LoVo (cell line): ENCODE data around the gene SLC16A7.
"Not testable (repeated sequence)": the region's sequence is repeated elsewhere in the genome, so short reads cannot be mapped to it uniquely, and the experiment has no call there.

Source experiments
- DNase-seq: peaks from one replicate; pipeline ENCODE4 v3.0.0-alpha.2; 2016; ENCODE audit warnings: low spot score

Gene SLC16A7

DNA sequence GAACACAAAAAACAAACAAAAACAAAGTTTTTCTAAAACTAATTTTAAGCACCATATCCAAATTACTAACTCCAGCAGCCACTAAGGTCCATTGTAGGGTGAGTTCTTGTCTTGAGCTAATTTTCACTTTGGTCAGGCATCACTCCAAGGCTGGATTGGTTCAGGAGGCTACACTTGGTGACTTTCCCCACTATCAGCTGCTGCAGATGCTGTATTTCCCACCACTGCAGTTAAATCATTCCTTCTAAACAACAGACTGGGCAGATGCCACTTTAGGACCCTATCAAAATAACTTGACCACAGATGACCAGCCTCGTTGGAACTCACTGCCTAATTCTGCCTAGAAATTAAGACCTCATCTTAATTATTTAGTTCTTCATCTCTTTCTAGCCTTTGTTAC, 140.5 kb downstream of the SLC16A7 start:
- no peak for DNase-seq

DNA sequence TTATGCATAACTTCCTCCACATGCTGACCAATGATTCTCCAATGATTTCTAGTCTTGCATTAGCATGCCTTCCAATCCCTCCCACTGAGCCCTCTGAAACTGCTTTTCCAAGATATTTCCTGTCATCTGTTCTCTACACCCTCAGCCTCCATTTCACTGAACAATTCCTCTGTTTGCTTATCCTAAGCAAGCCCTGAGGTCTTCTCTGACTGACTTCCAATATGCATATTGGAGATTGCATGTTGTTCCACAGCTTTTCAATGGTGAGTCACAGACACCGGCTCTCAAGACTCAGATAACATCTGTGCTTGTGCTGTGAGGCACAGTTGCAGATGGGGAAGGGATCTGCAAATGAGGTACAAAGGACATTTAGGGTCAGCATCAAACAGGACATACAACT, 141.0 kb downstream of the SLC16A7 start:
- DNase-seq: no peak

DNA sequence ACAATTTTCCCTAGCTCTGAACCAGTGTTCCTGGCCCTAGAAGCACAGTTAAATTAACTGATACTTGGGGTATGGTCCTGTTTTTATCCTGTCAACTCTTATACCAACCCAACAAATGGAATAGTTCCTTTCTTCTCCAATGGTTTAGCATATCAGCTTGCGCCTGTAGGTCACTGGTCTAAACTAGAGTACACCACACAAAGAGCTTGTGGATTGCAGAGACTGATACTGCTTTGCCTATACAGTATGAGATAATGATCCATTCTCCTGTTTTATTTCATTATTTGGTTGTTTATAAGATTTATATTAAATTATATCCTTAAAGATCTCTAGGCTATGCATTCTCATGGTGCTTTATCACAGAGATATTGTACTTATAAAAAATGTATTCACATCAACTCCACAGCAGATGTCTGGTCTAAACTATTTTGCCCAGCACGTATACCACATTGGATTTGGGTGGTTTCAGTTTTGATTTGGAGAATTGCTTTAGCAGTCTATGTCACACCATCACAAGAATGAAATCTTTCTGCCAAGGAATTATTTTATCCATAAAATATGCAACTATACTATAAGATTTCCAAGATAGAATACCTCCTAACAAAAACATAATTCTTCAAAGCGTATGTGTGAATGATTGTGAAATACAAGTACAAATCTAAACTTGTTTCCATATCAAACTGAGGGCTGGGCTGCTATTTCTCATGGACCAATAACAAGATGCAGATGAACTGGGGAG, 142.1 kb downstream of the SLC16A7 start:
- no peak for DNase-seq

DNA sequence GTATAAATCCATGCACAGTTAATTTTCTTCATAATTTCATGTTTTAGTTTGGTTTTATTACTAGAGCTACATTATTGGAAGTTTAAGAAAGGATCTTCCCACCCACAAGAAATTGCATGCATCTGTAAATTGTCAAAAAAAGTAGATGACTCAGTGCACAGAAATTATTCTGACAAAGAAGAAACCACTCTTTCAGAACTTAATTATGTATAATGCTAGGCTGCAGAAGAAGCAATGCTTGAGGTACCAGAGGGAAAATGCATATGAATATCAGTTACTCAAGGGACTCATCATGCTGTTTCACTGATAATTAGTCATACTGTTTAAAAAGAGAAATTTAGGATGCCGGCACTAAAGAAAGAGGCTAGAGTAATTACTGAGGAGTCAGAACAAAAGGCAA, 147.0 kb downstream of the SLC16A7 start:
- DNase-seq: no peak

DNA sequence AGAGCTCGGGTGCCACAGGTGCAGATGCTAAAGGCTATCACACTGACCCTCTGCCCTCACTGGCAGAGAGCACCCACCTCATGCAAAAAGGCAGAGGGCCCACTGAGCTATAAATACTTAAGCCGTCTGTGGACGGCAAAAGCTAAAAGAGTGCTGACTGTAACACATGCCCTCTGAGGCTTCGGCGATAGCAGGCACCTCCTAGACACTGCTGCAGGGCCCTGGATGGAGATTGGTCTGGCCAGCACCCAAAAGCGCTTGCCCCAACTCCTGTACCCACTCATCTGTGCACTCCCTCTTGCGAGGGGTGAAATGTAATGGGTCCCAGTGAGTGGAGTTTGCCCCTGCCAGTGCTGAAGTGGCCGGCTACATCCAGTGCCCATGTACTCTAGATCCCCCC, 148.7 kb downstream of the SLC16A7 start:
- DNase-seq: no peak

DNA sequence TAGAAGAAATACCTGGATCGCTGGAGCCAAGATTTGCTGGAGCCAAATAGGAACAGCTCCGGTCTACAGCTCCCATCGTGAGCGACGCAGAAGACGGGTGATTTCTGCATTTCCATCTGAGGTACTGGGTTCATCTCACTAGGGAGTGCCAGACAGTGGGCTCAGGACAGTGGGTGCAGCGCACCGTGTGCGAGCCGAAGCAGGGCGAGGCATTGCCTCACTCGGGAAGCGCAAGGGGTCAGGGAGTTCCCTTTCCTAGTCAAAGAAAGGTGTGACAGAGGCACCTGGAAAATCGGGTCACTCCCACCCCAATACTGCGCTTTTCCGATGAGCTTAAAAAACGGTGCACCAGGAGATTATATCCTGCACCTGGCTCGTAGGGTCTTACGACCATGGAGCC, 155.3 kb downstream of the SLC16A7 start:
- DNase-seq: not testable (repeated sequence)

DNA sequence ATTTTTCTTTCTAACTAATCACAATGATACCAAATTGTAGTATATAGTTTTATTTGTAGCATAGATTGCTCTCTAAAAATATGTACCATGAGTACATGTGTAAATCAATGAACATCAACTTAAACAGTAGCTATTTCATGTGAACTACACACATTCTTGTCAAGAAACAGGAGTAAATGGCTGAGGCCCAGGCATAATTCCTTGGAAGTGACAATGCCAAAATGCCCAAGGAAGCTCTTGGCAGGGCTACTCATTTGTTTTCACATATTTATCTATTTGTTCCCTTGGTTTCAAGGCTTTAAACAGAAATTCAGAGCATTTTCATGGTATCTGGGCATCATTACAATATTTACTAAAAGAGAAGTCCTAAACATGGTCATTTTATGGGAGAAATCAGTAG, 165.7 kb downstream of the SLC16A7 start:
- DNase-seq: no peak

DNA sequence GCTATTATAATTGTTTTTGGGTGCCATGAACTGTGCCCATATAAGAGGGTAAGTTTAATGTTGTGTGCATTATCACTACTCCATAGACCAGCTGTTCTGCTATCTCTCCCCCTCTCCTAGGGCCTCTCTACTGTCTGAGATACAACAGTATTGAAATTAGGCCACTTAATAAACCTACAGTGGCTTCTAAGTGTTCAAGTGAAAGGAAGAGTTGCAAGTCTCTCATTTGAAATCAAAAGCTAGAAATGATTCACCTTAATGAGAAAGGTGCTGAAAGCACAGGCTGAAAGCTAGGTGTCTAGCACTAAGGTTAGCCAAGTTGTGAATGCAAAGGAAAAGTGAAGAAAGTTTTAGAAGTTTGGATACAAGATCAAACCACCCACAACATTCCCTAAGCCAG, 168.0 kb downstream of the SLC16A7 start:
- DNase-seq: no peak

DNA sequence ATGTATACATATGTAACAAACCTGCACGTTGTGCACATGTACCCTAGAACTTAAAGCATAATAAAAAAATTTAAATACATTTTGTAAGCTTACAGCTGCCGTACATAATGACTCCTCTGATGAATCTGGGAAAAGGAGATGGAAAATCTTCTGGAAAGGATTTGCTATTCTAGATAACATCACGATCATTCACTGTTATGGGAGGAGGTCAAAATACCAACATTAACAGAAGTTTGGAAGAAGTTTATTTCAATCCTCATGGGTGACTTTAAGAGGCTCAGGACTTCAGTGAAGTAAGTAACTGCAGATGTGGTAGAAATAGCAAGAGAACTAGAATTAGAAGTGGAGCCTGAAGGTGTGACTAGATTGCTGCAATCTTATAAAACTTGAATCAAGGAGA, 172.2 kb downstream of the SLC16A7 start:
- DNase-seq: no peak

DNA sequence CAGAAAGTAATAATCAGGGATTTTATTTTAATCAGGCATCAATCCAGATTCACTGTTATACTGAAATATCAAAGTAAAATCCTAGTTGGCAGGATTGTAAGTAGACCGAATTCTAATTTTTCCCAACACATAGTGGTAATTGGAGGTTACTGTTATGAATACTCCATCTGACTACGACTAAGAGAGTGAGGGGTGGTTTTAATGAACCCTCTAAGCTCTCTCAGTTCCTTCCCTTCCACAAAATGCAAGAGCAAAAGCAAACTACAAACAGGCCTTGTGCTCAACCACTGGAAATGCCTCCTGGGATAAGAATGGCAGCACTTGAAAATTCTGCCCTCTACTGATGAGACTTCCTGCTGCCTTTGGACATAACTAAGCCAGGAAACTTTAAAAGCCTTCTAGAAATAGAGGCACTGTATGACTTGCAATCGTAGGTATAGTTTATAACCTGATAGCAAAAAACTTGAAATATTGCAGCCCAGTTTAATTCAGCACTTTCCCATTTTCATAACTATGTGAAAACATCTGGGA, 184.8 kb downstream of the SLC16A7 start:
- DNase-seq: no peak

DNA sequence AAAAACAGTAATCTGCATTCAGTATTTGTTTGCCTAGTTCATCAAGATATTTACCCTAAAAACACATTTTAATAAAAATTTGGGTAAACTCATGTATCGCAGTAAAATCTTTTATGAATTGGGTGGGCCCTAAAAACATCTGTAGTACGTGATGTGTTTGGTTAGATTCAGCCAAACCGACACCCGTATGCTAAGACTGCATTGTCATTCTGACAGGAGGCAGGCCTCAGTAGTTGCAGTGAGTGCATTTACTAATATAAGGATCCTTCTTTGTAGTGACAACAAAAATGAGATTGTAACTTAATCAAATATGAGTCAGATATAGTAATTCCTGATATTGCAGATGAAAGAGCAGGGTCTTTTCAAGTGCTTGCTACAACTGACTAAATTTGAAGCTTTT, 191.8 kb downstream of the SLC16A7 start:
- DNase-seq: no peak

DNA sequence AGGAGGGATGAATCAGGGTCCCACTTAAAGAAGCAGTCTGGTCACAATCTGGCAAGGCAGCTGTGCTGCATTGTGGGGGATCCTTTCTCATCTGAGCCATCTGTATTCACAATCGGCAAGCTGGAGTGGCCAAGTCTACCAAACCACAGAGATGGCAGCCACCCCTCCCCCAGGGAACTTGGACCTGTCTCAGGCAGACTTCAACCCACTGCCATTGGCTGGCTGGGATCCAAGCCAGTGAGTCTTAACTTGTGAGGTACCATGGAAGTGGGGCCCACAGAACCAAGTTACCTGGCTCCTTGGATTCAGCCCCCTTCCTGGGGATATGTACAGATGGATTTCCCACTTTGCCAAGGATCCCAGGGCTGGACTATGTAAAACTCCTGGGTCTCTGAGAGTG, 196.8 kb downstream of the SLC16A7 start:
- no peak for DNase-seq

DNA sequence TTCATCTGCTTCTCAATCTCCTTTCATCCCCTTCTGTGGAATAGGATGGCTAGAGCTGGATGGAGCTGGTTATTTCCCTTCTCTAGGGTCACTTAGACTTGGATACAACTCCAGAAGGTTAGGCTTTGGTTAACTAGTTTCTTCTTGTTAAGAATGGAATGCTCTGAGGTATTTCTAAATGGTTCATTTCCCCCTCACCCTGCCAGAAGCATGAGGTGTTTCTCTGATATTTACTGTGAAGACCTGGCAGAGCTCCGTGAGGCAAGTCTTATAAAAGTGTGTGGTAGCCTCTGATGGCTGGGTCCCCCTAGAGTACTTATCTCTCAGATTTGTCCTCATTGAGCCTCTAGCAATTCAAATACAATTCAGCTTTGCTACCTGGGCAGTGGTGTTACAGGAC, 207.9 kb downstream of the SLC16A7 start:
- no peak for DNase-seq

DNA sequence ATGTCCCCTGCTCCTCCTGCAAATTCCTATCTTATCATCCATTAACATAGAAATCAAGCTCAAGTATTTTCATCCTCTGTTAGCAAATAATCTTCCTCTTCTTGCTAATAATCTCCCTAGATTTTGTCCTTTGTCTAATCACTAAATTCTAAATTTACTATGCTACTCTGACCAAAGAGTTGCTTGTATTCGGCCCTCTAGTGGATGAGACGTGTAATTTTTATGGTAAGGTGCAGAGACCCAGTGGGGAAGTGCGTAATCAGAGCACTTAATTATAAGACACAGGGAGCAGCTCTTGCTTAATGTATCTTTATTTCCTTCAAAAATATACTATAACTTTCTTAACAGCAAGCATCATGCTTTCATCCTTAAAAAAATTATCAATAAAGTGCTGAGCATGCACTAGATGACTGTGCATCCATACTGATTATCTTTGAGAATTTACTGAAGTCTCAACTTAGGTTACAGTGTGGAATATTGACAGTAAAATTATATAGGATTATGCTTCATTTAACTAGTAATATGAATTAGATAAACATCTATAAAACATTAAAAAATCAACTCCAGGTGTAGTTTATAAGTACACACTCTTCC, 212.6 kb downstream of the SLC16A7 start:
- peak; percentile 52 for DNase-seq

DNA sequence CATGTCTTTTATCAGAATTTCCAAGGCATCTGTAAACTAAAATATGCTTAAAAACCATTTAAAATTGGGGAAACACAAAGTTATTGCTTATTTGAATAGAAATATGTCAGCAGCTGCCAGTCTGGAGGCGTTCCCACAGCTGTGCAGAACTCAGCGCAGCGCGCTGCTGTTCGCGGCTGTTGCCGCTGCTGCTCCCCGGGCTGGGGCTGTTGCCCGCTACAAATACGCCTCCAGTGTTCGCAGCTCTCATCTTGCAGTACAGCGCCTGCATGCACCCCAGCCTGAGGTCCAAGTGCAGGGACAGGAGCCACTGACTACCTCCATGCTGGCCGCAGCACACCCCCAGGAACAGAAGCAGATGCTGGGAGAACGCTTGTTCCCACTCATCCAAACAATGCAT, 216.2 kb downstream of the SLC16A7 start:
- DNase-seq: no peak

DNA sequence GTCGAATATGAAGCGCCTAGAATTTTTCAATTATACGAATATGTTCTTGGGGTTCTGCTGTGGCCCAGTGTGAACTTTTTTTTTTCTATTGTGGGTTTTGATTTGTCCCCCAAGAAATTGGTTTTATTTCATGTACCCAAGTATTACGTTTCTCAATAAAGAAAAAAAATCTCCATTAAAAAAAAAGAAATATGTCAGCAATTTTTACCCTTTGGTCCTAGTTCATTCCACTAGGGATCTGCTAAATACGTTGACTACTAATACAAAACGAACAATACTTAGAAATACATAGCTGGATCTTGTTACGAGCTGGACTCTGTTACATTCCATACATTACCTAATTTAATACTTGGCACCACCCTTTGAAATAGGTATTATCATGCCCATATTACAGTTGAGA, 216.9 kb downstream of the SLC16A7 start:
- DNase-seq: no peak

DNA sequence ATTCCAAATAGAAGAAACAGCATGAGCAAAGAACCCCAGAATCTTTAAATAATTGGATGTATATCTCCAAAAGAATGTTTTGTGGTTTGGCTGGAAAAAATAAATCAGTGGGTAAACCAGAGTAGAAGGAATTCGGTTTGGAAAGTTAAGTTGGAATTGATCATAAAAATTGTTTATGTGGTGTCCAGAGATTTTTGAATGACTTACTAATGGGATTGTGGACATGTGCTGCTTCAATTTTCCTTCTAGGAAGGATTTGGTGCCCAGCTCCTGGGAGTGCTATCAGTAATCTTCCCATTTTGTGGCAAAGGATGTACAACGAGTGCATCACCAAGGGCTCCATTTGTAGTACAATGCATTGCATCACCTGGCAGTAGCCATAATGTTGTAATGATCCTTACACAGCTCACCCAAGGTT, 224.8 kb downstream of the SLC16A7 start:
- DNase-seq: no peak

DNA sequence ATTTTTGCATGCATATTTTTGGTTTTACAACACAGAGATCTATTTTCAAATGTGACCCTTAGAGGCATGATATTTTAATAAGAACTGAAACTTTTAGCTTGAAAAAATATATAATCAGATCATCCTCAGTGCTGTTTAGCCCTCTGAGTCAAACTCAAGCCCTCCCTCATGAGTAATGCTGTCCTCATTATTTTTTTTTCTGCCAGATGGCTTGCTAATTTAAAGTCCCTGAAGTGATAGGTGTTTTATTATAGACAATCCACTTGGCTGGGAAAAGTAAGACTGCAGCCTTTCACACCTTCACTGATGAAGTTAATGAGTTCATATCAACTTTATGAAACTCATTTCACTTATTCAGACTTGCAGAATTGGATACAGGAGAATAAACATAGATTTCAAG, 227.7 kb downstream of the SLC16A7 start:
- no peak for DNase-seq

DNA sequence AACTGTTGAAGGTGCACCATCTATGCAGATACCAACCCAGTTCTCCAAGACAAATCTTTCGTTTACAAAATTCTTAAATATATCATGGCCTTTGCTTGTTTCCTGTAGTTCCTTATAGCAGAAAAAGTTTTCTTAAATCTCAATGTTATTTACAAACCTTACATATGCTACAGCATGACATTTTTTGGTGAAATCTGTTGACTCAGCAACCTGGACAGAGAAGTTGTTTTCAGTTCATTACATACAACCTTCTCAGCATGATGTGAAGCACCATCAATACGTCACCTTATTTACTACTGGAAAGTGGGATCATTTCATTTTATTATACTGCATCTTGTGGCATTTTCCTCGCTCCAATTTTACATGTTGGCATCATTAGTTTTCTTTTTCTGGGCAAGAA, 231.9 kb downstream of the SLC16A7 start:
- no peak for DNase-seq

DNA sequence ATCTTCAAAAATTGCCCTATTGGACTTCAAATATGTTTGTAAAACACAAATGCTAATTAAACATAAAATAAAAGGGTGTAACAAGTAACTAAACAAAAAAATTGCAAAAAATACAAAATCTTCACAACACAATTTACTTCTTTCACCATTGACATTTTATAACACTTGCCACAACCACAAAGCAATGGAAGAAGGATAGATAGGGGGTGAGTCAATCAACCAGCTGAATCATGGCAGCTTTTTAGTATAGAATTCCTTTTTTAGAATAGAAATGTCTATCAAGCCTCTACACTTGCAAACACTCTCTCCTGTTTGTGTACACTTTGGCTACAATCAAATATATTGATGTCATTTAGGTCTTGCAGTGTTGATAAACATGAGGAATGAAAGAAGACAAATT, 232.7 kb downstream of the SLC16A7 start:
- DNase-seq: no peak

DNA sequence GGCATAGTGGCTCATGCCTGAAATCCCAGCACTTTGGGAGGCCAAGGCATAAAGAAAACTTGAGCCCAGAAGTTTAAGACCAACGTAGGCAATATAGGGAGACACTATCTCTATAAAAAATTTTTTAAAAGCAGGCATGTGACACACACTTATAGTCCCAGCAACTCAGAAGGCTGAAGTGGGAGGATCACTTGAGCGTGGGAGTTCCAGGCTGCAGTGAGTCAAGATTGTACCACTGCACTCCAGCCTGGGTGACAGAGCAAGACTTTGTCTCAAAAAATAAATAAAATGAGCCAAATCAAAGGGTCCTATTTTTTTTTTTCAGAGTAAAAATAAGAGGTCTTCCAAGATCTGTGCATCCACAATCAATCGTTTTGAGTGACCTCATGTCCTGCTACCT, 237.6 kb downstream of the SLC16A7 start:
- DNase-seq: no peak

DNA sequence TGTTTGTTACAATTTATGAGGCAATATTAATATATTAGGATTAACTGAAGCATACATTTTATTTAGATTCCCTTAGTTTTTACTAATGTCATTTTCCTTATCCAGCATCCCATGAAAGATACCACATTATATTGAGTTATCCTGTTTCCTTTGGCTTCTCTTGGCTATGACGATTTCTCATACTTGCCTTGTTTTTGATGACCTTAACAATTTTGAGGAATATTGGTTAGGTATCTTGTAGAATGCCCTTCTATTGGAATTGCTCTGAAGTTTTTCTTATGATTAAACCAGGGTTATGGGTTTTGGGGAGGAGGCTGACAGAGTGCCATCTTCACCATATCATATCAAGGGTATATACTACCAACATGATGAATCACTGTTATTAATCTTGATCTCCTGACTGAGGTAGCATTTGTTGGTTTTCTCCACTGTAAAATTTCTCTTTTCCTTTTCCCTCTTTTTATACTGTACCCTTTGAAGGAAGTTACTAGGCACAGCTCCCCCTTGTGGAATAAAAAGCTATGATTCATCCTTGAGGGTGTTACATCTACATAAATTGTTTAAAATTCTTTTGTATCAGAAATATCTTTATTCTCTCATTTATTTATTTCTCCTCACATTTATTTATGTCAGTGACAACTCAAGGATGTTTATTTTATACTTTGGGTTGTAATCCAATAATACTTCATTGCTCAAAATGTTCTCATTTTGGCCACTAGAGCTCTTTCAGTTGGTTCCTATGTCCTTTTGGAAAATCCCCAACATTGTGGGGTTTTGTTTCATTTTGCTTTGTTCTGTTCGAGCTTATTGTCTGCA, 239.0 kb downstream of the SLC16A7 start:
- DNase-seq: no peak
